HG03457 (cell line): Measurements from ENCODE around the gene MAP3K10.
"Not testable (repeated sequence)": the region's sequence is repeated elsewhere in the genome, so short reads cannot be mapped to it uniquely, and the experiment has no call there.

ENCODE experiments used
- ATAC-seq: cut with Tn5 transposase; IDR thresholded peaks from one replicate; pipeline ENCODE4 v1.9.1; 2021; ENCODE audit warnings: moderate number of reproducible peaks; ENCODE audit not compliant: unreplicated experiment

The MAP3K10 gene

DNA sequence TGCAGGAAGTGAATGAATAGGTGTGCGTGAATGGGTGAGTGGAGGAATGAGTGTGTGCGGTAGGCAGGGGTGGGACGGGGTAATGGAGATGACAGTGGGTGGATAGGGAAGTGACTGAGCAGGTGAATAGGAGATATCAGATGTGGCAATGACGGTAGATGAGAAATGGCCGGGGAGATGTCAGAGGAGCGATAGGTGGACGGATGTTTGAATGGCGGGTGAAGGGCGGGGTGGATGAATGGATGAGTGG lies 25.5 kb downstream of the MAP3K10 start:
- ATAC-seq, result no peak

DNA sequence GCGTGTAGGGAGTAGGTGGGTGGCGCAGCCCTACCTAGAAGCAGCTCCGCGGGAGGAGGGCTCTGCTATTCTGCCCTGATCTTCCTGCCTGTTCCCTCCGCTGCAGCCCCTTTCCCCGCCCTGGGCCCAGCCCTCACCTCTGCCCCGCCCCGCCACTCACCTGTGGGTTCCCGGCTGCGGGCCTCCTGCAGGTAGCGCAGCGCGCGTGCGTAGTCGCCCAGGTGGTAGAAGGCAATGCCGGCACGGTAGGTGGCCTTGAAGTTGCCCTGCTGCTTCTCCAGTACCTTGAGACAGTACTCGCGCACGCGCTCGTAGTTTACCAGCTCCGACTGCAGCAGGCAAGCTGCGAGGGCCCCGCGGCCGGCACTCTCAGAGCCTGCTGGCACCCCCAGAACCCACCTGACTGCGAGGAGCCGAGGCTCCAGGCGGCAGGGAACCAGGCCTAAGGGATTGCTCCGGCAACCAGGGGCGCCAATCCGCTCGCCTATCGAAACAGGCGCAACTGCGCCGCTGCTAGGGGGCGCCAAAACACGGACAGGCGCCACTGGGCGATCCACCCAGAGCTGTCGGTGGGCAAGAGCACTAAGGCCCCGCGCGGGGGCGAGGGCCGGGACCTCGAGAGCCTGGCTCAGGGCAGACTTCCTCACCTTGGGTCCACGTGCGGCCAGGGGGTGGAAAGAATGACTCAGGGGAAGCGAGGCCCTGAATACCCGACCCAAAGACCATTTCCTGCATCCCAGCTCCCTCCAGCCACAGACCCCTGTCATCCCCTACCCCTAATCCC lies 26.0 kb downstream of the MAP3K10 start:
- ATAC-seq, result no peak

DNA sequence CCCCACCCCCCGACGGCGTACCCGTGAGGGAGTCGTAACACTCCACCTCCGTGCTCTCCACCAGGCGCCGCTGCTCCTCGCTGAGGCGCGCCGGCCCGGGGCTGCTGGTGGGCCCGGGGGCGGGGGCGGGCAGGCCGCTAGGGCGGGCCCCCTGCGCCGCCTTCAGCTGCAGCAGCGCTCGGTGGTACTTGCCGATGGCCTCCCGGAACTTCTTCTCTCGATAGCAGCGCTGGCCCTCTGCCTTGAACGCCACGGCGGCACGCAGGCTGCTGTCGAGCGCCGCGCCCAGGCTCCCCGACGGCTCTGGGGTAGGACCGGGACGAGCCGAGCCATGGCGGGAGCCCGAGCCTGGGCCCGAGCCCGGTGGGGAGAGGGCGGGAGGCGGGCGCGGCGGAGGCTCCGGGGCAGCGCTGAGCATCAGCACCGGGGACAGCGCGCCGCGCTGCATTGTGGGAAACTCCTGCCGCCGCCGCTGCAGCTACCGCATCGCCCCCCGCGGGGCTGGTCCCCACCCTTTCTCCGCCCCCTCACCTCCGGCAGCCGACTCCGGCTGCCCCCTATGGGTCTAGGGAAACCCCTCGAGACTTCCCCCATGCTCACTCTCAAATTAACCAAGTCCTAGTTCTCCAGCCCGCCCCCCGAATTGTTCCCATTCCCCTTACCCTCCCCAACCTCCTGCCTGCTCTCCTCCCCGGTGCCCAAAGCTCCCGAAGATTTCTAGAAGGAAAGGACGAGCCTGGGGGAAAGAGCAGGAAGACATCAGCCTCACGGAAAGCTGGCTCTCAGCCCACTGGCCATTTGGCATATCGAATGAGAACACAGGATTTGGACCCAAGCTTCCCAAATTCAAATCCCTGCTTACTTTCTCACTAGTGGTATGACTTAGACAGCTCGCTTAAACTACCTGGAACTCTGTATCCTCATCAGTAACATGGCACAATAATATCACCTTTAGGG lies 27.0 kb downstream of the MAP3K10 start, which contains the start of gene TTC9B:
Gene TTC9B (minus strand): TSS at position 451 of the 957 bp plus-strand sequence. CDS start 3 bp downstream, at position 448.
- ATAC-seq, result no peak

DNA sequence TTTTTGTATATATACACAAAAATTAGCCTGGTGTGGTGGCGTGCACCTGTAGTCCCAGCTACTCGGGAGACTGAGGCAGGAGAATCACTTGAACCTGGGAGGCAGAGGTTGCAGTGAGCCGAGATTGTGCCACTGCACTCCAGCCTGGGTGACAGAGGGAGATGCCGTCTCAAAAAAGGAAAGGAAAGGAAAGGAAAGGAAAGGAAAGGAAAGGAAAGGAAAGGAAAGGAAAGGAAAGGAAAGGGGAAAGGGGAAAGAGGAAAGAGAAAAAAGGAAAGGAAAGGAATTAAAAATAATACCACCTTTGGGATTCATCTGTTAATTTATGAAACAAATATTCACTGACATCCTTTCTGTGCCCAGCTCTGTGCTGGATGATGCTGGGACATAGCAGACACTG lies 27.8 kb downstream of the MAP3K10 start:
- ATAC-seq, result not testable (repeated sequence)

DNA sequence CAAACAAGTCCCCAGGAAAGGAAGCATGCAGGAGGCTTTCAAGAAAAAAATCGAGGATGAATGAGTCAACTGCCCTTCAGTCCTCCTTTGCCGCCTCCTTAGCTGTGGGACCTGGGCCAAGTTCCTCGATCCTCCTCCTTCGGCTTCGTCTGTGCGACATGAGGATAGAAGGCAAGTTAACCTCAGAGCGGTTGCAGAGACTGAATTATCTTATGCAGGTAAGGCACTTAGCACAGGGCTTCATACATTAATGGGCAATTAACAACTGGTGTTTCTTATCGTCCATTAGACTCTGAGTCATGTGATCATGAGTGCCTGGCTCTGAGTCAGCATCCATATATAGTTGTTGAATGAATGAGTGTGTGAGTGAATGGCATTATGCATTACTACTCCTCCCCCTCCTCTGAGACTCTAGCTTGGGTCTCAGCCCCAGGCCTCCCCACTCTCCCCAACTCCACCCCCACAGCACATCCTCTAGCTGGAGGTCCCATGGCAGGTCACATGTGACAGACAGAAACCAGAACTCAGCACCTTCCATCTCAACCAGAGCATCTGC lies 28.6 kb downstream of the MAP3K10 start:
- ATAC-seq, result no peak

DNA sequence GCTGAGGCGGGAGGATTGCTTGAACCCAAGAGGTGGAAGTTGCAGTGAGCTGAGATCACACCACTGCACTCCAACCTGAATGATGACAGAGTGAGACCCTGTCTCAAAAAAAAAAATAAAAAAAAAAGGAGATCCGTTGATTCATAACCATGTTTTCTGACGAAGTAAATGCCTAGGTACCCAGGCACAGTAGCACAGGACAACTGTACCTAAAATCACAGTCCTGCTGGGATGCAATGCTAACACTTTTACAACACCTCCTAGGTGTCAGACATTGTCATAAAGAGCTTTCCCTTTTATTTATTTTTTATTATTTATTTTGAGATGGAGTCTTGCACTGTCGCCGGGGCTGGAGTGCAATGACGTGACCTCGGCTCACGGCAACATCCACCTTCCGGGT lies 29.4 kb downstream of the MAP3K10 start:
- ATAC-seq, result no peak

DNA sequence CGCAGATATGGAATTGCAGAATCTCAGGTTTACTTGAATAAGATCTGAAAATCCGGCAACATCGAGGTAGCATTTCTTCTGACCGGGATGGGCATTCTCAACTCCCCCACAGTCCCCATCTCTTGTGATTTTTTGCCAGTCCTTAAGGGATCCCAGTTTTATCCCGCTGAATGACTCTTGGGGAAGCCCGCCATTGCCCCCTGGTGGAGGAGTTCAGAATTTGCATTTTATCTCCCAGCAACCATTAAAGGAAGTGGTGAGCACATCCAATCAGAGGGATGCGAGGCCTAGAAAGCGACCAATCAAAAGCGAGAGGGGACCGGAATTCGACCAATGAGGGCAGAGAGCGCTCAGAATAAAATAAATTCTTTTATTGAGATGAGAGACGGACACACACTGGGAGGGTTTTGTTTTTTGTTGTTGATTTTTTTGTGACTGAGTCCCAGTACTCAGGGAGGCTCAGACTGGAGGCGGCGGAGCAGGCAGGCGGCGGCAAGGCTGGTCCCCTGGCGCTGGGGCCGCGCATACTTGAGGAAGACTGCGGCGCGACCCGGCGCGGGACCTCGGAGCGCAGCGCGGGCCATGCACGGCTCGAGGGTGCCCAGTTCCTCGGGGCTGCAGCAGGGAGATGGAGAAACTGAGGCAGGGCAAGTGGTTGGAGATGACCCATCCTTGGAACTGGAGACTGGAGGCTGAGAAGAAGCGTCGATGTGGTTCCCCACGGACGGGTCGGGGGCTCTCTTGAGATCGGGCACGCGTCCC lies 30.8 kb downstream of the MAP3K10 start:
- ATAC-seq, result no peak

DNA sequence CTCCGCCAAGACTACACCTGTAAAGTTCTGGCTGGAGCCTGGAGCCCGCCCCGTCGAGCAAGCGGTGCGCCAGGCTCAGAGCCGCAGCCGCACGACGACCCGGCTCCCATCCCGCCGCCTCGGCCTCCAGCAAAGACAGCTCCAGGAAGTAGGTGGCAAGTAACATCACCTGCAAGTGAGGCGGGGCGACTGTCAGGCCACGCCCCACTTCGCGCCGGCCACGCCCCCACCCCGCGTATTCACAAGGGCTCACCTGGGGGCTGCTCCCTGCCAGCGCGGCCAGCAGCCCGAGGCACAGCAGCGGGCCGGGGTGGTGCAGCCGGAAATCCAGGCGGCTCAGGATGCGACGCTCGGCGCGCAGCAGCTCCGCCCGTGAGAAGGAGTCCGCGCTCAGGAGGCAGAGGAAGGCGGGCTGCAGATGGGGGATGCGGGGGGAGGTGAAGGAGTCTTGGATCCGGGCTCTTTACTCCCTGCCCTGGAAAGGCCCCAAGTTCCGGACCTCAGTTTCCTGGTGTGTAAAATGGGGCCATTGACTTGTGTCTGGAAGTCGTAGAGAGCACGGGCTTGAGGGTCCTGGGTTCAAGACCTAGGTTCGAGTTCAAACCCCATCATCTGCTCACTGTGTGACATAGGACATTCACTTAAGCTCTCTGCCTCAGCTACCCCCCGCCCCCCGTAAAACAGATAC lies 32.1 kb downstream of the MAP3K10 start:
- no peak for ATAC-seq

DNA sequence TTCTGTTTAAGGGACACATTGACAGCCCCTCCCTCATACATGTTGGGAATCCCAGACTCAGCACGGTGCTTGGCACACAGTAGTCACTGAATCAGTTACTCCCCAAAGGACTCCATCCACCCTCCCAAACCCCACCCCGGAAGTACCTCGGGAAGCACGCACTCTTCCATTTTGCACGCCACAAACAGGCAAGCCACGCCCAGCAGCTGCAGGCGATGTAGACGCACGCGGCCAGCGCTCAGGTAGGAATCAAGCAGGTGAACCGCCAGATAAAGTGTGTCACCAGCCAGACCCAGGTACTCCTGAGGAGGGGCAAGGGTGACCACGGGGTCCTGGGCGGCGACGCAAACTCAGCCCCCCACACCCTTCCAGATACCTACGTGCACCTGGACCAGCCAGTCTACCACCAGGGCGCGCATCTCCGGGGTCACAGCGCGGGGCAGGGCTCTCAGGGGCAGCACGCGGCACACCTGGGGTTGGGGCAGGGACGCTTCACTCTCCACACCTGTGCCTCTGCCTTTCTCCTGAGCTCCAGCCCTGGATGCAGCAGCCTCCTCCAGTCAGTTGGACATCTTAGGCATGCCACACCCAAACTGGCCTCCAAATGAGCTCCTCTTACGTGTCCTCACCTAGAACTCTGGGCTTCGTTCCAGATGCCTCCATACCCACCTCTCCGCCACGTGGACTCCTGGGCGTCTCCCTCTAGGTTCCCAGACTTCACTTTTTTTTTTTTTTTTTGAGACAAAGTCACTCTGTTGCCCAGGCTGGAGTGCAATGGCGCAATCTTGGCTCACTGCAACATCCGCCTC lies 33.3 kb downstream of the MAP3K10 start:
- ATAC-seq, result no peak

DNA sequence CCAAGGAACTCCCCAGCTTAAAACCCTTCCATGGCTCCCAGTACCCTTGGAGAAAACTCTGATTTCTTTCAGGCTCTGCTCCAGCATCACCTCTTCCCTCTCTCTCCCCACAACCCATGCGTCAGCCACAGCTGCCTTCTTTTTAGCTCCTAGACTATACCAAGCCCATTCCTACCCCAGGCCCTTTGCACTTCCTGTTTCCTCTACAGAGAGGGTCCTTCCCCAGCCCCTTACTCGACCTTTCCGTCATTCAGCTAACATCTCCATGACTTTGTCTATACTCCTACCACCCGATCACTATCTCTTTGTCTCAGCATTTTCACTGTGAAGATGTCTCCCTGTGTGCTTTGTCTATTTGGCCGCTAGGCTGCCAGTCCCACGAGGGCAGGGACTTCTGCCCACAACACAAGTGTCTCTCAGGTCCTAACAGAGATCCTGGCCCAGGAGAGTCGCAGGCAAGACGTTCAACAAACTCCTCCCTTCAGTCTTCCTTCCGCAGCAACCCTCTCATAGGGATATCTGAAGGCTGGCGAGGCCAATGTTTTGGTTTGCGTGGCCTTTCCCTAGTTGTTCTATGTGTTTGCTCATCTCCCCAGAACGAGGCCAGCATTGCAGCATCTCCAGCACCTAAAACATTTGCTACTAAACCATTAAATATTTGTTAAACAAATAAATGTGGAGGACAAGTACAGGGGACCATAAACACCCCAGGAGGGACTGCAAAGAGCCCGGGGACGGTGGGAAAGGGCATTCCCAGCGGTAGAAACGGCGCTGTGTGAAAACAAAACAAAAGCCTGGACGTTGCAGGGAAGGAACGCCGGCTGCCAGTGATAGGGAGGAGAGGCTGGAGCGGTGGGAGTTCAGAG lies 34.4 kb downstream of the MAP3K10 start:
- no peak for ATAC-seq

DNA sequence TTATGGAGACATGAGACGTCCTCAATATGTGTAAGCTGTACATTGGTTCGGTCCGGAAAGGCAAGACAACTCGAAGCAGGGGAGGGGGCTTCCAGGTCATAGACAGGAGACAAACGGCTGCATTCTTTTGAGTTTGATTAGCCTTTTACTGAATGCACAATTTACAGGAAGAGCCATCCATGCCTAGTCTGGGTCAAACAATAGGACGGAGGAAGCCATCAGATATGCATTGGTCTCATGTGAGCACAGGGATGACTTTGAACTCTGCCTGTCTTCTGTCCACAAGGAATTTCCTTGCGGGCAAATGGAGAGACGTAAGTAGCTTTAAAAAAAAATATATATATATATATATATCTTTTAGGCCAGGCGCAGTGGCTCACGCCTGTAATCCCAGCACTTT lies 37.1 kb downstream of the MAP3K10 start:
- no peak for ATAC-seq

DNA sequence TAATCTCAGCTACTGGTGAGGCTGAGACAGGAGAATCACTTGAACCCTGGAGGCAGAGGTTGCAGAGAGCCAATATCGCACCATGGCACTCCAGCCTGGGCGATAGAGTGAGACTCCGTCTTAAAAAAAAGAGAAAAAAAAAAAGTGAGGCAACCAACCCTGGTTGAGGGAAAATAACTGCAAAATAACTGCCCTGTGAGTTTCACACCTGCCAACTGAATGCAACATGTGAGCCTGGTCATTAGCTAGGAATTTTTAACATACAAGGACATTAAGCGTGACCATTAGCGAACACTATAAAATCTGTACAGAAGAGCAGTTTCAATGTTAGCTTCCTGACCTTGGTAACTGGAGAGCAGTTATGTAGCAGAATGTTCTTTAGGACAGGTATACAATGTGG lies 37.6 kb downstream of the MAP3K10 start:
- no peak for ATAC-seq

DNA sequence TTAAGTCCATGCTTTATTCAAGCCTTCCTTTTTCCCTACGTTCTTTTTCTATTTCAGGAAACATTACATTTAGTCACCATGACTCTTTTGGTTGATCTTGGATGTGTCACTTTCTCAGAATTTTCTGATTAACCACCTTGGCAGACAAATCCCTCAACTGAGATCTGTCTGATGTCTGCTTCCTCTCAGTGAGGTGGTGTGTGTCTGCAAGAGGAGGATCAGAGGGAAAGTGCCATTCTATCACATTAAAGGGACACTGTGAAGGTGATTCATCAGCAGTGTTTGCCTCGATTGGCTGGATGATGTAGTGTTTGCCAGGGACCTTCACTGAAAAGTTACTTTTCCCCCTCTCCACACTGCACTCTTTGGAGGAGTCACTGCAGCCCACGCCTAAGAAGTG lies 38.3 kb downstream of the MAP3K10 start:
- ATAC-seq, result no peak

DNA sequence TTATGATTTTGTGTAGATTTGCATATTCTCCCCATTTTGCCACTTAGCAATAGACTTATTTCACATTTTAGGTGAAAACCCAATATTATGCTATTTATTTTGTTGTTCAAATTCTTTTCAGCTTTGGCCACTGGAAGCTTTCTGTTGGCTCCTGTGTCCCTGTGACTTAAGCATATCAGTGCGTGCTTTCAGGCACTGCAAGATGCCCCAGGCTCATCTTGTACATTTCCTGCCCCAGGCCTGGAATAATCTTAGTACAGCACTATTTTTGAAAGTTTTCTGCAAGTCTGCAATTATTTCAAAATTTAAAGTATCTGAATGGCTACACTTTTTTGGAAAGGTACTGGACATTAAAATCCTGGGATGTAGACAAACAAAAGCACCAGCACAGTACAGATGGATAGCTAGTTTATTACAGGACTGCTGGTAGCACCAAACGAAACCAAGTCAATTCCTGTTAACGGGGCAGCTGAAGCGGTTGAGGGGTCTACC lies 38.7 kb downstream of the MAP3K10 start:
- ATAC-seq, result no peak

DNA sequence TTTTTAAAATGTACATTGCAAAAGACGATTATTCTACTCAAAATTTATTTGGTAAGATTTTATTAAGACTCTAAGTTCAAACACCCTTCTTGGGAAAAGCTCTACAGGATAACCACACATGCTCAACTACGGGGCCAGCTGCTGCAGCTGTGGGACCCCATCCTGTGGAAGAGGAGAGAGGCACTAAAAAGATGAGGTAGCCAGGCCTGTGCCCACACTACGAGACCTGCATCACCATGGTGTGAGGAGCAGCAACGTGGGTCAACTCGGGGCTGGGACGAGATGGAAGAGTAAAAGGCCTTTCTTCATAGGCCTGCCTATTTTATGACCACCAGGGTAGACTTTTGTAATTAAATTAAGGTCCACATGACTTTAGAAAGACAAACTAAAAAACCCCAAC lies 39.8 kb downstream of the MAP3K10 start:
- no peak for ATAC-seq

DNA sequence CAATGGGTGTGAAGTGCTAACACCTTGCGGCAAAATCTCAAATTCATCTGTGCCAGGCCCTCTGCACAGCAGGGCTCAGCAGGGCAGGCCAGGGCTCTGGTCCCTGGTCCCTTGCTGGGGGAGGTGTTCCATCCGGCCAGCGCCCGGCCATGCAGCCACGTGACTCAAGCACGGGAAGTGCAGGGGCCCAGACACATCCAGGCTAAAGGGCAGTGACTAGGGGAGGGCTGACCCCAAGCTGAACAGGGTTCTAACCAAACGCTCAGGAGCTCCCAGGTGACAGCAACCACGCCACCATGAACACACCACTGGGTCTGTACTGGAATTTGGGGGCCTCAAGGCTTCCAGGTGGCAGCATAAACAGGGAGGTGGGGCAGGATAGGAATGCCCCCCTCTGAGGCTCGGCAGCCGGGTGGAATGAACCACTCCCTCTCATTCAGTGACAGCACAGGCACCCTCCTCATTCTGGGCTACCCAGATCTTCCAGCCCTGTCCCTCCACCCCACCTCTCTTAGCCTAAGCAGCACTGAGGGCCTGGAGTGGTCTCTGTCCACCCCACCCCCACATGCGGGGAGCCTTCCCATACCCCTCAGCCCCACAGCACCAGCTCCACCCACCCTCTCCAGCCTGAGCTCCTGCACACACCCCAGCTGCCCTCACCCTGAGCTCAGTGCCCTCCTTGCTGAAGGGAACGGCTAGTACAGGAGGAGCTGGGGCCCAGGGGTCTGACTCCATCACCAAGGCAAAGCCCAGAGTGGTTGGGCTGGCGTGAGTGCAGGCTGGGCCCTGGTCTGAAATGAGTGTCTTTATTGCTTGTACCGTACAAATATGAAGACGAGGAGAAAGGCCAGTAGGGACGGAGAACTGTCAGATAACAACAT lies 40.6 kb downstream of the MAP3K10 start:
- ATAC-seq, result no peak

DNA sequence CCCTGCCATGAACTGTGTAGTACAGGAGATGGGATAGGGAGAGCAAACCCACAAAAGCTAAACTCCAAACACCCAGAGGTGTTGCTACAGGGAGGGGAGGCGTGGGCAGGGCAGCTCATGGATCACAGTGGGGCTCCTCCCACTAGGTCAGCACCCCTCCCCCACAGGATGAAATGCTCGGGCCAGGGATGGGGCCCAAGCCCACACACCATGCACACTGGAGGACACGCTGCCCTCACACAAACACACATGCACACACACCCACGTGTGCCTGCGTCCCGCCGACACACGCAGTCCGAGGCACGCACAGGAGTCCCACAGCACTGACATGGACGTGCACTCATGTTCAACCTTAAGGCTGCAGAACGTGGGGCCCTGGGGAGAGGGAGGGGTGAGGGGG lies 41.3 kb downstream of the MAP3K10 start:
- no peak for ATAC-seq
